GM19025 (cell line): ENCODE results near the gene TBCK.
"Not testable (repeated sequence)": the region's sequence is repeated elsewhere in the genome, so short reads cannot be mapped to it uniquely, and the experiment has no call there.

Experiments
- ATAC-seq: cut with Tn5 transposase; IDR thresholded peaks from one replicate; pipeline ENCODE4 v1.9.1; 2021; ENCODE audit warnings: mild to moderate bottlenecking, low read depth, moderate library complexity; ENCODE audit not compliant: unreplicated experiment

Gene TBCK

DNA sequence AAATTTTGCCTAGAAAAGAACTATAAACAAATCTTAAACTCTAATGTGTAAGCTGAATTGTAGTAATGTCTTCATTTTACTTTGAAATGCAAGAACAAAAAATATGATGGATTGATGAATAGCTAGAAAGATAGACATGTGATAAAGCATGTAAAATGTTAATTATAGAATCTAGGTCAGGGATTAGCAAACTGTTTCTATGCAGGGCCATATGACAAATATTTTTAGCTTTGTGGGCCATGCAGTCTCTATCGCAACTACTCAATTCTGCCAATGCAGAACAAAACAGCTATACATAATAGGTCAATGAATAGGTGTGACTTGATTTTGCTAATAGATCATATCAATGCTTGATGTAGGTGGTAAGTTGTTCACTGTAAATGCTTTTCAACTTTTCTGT, 75.3 kb downstream of the TBCK start:
- ATAC-seq: no peak

DNA sequence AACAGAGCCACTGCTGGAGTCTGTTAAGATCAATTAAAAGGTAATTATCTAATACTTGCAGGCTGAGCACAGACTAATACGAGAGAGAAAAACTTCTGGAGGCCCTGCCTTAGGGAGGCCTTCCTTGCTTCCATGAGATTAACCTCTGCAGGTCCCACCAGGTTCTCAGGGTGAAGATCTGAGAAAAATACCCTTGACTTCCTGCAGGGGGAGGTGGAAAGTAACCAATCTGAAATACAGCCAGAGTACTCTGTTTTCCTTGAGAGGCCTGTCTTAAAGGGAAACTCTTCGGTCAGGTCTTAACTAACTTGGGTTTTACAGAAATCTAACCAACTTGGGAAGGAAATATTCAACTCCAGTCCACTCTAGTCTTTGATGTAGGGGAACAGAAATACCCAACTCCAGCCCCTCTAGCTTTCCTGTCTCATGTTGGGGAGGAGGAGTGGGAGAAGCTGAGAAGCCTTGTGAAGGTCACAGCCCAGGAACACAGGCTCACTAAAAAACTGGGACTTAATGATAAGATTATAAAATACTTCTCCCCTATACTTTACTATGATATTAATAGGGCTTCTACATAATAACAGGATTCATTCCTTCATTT, 77.1 kb downstream of the TBCK start:
- ATAC-seq: peak; percentile 83

DNA sequence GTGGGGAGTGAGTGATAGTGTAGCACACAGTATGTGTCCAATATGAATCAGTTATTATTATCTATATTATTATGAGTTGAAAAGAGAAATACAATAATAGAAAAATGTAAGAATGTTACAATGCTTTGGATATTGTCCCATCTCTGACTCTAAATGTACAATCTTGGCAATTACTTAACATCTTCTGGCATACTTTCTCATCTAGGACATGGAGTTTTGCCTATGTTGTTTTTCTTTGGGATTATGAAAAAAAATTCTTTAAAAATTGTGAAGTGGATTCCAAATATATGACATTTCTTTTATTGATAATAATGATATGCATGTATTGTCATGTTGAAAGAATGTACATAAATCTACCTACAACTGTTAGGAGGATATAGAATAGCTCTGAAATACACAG, 84.1 kb downstream of the TBCK start:
- no peak for ATAC-seq

DNA sequence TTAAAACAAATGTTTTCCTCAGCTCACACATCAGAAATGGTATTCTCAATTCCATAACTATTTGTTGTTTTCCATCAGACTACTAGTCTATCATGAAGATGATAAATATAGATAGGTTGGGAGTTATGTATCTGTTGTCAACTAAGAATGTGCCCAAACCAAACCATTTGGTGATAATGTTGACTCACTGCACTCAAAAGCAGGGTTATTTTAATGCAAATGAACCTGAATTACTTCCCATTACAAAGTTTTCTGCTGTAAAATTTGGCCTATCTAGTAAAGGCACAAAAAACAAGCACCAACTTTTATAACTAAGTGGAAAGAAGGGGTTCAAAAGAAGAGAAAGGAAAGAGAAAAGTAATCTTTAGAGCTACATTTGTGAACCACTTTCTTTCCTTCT, 93.5 kb downstream of the TBCK start:
- ATAC-seq: no peak

DNA sequence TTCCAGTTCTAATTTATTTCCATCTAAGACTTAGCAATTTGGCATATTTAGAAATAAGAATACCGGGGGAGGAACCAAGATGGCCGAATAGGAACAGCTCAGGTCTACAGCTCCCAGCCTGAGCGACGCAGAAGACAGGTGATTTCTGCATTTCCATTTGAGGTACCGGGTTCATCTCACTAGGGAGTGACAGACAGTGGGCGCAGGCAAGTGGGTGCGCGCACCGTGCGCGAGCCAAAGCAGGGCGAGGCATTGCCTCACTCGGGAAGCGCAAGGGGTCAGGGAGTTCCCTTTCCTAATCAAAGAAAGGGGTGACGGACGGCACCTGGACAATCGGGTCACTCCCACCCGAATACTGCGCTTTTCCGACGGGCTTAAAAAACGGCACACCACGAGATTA, 102.7 kb downstream of the TBCK start:
- ATAC-seq: not testable (repeated sequence)

DNA sequence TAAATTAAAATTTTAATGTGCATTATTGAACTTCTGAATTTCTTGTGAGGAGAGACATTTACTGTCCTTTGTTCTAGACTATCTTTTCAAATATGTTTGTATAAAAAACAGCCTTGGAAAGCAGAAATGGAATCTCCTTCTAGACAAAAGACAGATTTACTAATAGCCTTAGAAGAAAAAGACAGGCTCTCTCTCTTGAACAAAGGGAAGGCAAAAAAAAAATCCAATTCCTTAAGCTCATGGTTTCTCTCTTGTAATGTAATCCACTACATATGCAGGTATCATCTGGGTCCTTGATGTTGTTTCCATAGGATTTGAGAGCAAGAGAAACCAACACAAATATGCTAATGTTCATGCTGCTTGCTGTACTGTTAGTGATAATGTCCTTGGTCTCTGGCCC, 106.0 kb downstream of the TBCK start:
- no peak for ATAC-seq

DNA sequence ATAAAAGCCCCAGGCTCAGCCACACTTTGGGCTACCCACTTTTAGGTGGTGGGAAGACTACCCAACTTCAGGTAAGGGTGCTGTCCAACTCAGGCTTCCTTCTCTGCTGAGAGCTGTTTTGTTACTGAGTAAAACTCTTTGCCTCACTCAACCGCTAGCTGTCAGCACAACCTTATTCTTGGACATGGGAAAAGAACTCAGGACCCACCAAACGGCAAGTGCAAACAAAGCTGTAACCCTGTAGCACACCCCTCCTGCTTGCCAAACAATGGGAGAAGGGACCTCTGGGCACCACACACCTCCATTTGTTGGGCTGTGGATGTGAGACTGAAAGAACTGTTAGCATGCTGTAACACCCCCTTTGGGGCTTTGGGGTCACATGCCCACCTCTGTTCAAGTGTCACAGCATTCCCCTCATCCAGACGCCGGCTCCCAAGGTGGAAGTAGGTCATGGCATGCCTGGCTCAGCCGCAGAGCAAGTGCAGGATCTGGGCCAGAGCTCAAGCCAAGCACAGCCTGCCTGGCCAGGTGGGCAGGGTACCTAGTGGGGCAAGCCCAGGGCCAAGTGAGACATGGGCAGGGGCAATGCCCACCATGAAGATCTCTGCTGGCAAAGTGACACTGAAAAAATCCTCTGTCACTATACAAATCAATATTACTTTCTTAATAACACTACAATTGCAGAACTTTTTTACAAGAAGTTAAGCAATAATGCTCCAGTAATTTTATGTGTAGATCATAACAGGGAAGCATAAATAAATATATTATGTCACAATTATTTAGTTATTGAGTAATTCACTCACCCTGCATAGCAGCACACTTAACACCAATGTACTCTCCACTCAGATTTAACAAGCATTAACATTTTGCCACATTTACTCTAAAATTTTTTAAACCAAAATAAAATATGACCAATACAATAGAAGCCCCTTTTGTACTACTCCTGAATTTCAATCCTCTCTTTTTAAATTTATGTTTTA, 107.2 kb downstream of the TBCK start:
- ATAC-seq: no peak

DNA sequence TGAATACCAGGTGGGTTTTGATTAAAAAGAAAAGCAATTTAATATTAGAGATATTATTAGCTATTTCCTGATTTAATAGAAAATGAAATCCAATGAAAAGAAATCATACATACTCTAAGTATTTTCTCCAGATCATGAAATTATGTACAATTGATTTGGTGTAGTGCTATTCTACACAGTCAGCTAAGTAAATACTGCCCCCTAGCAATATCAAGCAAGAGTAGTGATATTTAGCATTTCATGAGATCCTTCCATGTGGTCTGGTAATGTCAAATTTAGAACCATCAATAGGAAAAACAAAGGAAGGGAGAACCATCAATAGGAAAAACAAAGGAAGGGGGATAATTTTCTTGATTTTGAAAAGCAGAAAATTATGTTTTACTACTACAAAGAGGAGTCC, 114.6 kb downstream of the TBCK start:
- ATAC-seq: no peak

DNA sequence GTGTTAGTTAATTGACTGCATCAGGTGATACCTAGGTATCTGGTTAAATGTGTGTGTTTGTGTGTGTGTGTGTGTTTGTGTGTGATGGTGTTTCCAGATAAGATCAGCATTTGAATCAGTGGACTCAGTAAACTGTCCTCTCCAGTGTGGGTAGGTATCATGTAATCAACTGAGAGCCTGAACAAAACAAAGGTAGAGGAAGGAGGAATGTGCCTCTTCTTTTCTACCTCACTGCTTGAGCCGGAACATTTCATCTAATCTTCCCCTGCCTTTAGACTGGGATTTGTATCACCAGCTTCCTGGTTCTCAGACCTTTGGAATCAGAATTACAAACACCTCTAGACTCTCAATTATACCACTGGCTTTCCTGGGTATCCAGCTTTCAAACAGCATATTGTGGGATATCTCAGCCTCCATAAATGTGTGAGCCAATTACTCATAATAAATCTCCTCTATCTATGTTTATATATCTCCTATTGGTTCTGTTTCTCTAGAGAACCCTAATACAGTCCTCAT, 120.5 kb downstream of the TBCK start:
- ATAC-seq: no peak

DNA sequence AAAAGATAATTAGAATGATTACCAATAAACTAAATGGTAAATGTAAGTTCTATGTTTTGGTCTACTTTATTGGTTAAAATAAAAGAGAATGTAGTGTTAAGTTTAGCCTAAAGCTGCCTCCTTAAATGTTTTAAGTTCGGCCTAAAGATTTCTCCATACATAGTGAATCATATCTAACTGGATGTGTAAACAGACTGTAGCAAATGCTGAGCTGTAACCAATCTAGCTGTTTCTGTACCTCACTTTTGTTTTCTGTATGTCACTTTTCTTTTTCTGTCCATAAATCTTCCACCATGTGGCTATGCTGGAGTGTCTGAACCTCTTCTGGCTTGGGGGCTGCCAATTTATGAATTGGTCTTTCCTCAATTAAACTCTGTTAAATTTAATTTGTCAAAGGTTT, 121.2 kb downstream of the TBCK start:
- ATAC-seq: no peak

DNA sequence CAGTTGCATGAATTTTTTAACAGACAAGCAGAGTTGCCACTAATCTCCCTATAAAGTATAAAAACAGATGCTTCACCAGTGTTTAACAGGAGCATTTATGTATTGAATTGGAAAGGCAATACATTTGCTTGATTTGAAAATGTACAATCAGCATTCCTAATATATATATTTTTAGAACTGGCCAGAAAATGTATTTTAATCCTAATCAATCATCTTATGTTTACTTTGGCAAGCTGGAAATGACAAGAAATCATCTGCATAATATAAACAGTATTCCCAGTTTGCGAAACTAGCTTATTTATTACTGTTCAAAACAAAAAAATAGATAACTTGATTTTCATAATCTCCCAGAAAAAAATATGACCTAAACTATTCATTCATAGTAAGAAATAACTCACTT, 123.9 kb downstream of the TBCK start:
- no peak for ATAC-seq

DNA sequence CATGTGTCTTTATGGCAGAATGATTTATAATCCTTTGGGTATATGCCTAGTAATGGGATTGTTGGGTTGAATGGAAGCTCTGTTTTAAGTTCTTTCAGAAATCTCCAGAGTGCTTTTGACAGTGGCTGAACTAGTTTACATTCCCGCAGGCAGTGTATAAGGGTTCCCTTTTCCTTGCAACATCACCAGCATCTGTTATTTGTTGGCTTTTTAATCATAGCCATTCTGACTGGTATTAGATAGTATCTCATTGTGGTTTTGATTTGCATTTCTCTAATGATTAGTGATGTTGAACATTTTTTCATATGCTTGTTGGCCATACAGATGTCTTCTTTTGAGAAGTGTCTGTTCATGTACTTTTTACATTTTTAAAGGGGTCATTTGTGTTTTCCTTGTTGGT, 129.8 kb downstream of the TBCK start:
- no peak for ATAC-seq

DNA sequence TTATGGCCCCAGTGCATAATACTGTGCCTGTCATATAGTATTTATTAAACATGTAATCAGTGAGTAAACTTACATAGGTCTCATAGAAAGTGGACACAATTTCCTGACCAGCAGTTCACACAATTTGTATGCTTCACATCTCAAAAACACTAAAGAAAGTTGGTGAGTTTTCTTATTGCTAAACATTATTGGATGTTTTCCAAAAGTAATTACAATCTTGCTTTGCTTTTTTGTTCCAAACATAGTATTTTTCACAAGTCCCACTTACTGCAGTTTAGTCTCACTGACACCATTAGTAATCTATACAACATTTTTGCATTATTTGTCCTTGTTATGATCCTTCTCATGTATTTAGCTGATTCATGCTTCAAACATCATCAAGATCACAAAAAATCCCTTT, 132.5 kb downstream of the TBCK start:
- ATAC-seq: no peak

DNA sequence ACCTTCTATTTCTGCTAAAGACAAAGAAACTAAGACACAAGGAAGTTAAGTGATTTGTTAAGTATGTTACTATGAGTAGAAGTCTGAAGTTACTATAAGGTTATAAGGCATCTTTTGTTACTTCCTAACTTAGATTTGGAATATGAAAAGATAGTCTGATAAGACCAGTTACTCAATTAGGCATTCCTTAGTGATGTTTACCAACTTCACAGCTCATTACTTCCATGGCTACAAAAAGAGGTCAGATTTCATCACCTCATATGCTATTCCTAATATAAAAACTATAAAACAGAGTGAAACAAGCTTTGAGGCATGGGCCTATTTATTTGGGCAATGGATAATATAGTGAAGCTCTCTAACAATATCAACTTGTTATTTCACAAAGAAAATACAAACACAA, 143.1 kb downstream of the TBCK start:
- no peak for ATAC-seq

DNA sequence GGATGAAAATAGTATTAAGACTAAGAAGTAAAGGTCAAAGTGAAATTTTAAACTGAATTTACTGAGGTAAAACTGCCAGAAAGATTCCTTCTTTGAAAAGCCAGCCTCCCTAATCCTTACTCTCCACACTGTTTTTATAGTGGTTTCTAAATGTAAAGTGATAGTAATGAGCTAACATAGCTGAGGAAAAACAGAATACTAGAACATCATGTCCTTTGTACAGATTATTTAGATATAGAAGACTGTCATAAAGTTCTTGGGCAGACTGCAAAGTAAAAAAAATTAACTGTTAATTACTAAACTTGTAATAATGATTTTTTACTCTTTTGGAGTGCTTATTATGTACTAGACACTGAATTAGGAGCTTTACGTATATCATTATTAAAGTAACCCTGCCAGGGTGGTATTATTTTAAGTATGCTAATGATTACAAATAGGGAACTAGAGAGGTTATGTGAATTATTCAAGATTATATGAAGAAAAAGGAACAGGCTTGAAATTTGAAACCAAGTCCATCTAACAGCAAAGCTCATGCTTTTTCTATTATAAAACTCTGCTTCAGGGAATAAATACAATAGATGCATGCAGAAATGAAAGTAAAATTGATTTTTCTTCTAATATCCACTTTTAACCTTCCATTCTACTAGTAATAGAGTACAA, 150.5 kb downstream of the TBCK start:
- ATAC-seq: no peak

DNA sequence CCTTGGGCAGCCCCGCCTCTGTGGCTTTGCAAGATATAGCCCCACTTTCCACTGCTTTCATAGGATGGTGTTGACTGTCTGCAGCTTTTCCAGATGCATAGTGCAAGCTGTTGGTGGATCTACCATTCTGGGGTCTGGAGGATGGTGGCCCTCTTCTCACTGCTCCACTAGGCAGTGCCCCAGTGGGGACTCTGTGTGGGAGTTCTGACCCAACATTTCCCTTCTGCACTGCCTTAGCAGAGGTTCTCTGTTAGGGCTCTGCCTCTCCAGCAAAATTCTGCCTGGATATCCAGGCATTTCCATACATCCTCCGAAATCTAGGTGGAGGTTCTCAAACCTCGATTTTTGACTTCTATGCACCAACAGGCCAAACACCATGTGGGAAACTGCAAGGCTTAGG, 153.7 kb downstream of the TBCK start:
- ATAC-seq: no peak

DNA sequence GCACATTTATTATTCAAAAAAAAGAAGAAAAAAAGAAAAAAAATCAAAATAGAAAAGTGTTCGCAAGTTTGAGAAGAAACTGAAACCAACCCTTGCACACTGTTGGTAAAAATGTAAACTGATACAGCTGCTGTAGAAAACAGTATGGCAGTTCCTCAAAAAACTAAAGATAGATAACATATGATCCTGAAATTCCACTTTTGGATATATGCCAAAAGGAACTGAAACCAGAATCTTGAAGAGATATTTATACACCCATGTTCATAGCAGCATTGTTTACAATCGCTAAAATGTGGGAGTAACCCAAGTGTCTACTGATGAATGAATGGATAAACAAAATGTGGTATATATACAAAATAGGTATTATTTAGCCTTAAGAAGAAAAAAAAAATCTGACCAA, 155.4 kb downstream of the TBCK start:
- no peak for ATAC-seq

DNA sequence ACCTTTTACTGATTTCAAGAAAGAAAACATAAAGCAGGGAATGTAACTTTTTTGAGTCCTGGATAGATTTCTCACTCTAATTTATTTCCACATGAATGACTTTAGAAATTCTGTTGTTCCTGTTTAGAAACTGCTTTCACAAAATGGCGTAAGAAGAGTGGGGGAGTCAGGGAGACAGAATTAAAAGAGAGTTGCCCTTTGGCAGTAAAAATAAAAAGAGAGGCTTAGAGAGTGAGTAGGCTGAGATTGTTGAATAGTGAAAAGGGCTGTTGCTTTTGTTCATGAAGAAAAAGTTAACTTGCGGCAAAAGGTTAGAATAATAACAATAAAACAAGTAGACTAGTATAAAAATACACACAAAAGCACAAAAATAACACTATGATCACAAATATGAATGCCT, 166.1 kb downstream of the TBCK start:
- ATAC-seq: no peak

DNA sequence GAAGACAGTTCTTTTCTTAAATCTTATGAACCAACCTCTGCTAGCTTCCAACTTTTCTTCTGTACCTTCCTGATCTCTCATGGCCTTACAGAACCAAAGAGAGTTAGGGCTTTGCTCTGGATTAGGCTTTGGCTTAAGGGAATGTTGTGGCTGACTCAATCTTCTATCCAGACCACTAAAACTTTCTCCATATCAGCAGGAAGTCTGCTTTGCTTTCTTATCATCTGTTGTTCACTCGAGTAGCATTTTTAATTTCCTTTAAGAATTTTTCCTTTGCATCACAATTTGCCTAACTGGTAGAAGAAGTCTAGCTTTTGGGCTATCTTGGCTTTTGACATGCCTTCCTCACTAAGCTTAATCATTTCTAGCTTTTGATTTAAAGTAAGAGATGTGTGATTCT, 167.0 kb downstream of the TBCK start:
- no peak for ATAC-seq

DNA sequence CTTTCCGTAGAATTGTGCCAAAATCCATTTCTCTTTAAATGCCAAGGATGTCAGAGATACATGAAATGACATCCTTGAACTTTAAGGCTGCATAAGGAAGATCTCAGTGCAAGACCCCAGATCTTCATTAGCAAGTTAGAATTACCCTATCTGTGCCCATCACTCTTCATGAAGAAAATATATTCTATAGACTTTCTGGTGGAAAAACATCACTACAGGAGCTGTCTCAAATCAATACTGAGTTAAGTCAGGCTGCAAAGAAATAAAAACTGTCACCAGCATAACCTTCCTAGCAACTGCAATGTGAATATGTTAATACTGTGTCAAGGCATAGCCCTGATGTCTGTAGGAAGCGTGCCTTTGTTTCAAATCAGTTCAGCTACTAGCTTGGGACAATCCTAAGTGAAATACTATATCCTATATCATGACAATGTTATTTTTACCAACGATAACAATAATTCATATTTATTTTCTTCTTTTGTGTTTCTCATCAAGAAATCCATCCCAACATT, 173.3 kb downstream of the TBCK start:
- no peak for ATAC-seq

DNA sequence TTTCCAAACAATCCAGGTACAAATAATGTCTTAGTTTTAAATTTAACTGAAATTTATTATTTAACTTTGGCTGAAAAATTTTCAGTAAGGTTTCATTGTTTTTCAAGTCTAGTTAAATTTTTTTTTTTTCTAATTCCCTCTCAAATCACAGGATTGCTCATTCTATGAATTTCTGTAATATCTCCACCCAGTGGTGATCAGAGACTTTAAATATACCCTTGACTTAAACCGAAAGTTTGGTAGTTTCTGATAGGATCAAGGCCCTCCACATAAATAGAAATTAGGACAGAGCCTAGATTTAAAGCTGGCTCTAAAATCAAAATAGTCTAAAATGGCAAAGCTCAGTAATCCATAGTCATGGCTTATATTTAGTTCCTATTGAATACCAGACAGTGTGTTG, 175.4 kb downstream of the TBCK start:
- ATAC-seq: no peak
